OCI-M2 (cell line): Measurements from ENCODE around the gene PIK3CB.
A peak's percentile ranks its signal among the peaks of the same experiment; 100 is the strongest.

ENCODE experiments used
- DNase-seq: peaks from one replicate; lab custom pipeline; 2025; ENCODE audit not compliant: unreplicated experiment; lab: John Stamatoyannopoulos, UW

Gene PIK3CB

DNA sequence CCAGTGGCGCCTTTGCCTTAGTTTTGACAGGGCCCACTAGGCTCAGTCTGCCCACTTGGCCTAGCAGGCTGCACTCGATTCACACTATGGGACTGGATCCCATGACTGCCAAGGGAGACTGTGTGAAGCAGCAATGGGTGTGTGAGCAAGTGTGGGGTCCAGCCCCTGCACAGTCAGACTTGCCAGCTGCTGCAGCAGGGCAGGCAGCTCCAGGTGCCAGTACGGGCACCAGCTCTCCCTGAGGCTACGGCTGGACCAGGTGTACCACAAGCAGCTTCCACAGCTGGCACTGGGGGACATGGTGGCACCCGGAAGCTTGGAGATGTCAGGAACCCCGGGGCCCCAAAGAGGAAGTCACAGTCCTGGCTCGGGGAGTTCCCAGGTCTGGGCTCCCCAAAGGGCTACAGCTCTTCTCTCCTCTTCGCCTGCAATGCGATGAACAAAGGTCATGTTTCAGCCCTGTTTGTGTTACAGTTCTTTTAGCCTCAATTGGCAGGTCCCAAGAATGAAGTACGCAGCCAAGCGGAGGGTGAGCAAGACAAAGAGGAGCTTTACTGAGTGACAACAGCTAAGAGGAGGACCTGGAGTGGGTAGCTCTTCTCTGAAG, 67.1 kb downstream of the PIK3CB start:
- no peak for DNase-seq

DNA sequence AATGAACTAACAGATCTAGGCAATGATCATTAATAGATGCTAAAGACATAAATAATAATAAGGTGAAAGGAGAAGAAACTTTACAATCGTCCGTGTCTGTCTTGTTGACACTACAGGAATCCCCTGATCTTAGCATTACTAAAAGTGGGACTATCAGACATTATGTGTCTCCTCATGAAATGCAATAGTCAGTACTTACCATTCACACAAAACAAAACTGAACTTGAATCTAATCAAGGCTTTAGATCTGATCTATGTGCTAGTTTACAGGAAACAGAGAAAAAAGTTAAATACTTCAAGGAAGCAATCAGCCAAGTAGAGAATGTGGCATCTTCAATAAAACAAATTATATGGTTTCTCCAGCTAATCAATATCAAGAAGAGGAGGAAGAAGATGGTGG, 73.7 kb downstream of the PIK3CB start:
- no peak for DNase-seq

DNA sequence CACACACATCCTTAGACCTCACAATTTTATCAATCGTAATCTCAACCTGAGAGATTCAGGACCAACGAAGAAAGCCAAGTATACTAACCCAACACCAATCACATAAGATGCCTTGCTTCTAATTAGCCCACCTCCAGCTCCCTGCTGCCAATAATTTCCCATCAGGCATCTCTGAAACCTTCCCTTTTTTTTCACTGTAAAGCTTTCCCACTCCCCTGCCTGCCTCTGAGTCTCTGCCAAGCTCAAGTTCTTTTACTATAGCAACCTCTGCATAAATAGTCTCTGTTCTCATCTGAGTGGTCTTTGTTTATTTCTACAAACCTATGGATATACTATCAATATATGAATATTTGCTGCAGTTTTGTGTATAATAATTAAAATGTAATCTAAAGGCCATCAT, 86.5 kb downstream of the PIK3CB start:
- no peak for DNase-seq

DNA sequence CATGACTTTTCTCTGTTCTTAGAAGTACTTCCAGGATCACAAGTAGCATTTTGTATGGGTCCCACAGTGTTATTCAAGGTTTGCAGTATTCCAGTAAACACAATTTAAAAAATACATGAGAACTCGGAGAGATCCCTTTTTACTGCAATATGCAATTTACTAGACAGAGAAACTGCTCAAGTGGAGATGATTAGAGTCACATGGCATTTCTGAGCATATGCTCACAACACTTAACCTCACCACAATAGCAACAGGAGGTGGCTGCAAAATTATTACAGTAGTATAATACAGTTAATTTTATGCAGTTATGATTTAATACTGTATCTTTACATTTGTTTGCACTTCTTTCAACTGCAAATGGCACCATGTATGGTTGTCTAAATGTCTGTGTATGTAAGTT, 87.5 kb downstream of the PIK3CB start:
- no peak for DNase-seq

DNA sequence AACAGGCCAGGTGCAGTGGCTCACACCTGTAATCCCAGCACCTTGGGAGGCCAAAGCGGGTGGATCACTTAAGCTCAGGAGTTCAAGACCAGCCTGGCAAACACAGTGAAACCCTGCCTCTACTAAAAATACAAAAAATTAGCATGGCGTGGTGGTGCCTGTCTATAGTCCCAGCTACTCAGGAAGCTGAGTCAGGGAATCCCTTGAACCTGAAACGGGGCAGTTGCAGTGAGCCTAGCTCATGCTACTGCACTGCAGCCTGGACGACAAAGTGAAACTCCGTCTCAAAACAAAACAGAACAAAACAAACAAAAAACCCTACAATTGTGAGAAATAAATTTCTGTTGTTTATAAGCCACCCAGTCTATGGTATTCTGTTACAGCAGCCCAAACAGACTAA, 94.7 kb downstream of the PIK3CB start:
- no peak for DNase-seq

DNA sequence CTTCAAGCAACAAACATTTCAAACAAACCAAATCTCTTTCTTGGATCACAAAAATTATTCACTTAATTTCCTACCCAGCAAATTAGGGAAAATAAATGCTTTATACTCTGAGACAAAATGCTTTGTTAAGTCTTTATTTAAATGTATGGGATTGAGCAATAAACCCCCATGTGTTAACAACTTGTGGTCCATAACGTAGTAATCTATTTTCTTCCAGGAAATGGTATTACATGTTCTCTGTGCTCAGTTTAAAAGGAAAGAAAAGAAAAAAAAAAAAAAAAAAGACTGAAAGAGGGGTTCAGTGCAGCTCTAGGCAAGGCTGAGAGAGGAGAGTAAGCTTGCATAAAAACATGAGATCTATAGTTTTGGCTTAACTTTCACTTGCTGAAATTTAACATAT, 102.3 kb downstream of the PIK3CB start:
- DNase-seq: no peak

DNA sequence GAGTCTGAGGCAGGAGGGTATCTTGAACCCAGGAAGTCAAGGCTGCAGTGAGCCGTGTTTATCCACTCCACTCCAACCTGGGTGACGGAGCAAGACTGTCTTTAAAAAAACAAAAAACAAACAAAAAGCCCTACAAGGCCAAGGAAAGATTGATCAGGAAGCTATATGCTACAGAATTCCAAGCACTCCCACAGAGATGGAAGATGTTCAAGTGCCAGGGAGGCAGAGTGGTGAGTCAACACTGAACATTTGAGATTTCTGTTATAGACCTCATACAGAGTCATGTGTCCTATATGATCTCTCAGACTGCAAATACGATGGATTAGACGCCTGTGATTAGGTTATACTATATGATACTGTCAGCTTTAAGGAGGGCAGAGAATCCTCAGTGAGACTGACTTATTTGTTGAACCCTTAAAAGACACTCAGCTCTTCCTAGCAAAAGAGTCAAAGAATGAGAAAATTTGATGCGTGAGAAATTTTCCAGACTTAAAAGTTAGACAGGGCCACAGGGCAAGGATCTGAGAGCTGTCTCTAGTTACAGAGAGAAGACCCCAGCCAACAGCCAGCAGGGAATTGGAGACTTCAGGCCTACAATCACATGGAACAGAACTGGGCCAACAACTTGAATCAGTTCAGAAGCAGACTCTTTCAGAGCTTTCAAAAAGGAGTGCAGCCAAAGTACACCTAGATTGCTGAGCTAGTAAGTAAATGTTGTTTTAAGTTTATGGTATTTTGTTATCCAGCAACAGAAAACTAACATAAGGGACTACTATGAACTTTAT, 107.6 kb downstream of the PIK3CB start:
- DNase-seq: no peak

DNA sequence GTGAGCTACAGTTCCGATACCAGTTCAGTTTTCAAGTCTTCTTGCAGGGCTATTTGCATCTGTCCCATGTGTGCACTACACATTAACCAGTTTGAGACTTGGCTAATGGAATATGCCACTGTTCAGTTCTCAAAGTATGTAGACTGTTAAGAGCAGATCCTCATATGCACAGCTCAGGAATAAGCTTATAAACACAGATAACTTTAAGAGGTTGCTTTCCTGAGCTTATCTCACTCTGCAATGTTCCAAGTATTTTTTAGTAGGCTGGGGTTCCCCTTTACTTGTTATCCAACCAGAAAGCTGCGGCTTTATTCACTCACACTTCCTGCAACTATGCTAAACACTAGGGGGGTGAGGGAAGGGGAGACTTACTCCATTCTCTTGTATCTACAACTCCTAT, 108.7 kb downstream of the PIK3CB start:
- peak; percentile 66 for DNase-seq

DNA sequence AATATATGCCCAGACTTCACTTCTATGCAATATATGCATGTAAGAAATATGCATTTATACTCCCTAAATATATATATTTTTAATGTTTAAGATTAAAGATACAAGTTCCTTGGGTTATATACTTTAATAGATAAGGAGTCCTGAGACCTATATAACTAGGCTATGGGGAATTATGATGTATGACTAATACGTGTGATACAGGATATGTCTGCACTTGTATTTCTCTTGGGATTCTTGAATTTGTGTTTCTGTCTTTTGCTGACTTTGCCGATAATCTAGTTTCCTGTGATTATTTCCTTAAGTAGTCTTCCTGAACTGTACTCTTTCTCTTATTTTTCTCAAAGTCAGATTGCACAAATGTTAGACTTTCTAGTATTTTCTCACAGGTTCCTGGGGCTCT, 109.6 kb downstream of the PIK3CB start:
- DNase-seq: no peak

DNA sequence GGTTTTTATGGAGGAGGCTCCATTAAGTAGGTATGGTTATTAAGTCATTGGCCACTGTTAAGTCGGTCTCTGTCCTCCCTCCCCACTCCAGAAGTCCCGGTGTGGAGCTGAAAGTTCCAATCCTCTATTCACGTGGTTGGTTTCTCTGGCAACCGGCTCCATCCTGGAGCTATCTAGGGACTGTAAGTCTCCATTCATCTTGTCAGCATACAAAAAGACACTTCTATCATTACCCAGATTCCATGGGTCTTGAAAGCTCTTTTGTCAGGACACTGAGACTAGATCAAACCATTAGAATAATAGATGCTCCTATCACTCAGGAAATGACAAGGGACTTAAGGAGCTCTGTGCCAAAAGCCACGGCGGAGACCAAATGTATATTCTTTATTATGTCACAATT, 110.3 kb downstream of the PIK3CB start:
- no peak for DNase-seq

DNA sequence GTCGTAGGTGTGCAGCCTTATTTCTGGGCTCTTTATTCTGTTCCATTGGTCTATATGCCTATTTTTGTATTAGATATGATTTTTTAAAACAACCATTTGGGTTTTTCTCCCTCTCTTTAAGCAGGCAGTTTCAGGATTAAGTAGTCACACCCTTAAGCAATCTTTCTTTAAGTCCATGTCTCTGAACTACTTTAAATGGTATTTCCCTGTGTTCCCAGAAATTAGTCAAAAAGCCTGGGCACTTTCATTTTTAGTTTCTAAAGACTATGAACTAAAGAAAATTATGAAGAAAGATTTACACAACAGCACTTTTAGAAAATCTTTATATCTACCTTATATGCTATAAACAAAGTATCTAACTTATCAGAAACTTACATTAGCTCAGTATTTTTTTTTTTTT, 115.9 kb downstream of the PIK3CB start:
- no peak for DNase-seq

DNA sequence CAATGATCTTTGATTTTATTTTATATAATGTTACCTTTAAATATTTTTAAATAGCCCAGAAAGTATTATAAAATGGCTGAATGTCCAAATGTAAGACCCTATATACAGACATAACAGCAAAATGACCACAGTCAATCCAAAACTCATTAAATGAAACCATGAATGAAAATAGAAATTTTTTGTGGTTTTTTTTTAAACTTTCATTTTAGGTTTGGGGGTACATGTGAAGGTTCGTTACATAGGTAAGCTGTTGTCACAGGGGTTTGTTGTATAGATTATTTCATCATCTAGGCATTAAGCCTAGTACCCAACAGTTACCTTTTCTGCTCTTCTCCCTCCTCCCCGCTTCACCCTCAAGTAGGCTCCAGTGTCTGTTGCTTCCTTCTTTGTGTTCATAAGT, 117.4 kb downstream of the PIK3CB start:
- no peak for DNase-seq

DNA sequence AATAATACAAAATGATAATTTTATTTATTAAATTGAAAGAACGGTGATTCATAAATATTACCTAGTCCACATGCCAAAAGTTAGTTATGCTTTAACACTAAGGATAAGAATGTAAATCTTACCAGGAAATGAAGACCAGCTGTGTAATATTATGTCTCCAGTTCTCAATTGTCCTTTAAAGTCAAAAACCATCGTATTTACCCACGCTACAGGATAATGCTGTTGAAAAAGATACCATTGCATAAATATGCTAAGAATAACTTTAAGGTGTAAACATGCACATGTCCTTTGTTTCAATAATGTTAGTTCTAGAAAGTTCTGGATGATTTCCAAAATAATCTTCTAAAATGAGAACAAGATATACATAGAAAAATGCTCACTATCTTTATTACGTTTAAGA, 122.6 kb downstream of the PIK3CB start:
- no peak for DNase-seq

DNA sequence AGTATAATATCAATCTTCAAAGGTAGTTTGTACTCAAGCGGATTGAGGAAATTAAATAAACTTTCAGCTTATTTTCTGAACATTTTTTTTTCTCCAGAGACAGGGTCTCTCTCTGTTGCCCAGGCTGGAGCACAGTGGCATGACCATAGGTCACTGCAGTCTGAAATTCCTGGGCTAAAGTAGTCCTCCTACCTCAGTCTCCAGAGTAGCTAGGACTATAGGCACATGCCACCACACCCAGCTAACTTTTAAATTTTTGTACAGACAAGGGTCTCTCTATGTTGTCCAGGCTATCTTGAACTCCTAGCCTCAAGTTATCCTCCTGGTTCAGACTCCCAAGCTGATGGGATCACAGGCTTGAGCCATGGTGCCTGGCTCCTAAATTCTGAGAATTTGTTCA, 129.1 kb downstream of the PIK3CB start:
- no peak for DNase-seq

DNA sequence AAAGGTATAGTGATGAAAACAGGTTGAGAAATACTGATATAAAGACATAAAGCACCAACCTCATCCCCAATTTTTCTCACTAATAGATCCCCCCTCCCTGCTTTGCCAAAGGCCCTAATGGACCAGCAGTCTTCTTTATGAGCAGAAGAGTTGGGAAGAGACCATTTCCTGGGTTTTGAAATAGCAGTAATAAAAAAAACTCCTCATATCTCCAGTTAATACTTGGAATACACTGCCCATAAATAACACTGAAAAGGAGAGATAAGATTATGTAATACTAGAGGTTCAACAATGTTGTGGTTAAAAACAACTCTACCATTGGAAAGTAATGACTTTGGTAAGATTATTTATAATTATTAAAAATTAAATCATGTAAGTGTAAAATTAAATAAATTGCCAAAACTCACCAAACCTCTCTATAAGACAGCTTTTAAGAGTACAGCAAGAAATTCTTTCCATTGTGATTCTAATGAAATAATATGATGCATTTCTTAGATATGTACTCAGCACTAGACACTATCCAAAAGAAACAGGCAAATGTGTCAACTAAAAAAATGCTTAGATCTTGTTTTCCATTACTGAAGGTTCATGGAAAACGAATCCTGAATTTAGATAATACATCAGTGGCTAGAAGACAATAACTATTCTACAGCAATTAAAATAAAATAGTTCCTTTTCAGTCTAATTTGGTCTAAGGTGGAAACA, 137.9 kb downstream of the PIK3CB start:
- no peak for DNase-seq

DNA sequence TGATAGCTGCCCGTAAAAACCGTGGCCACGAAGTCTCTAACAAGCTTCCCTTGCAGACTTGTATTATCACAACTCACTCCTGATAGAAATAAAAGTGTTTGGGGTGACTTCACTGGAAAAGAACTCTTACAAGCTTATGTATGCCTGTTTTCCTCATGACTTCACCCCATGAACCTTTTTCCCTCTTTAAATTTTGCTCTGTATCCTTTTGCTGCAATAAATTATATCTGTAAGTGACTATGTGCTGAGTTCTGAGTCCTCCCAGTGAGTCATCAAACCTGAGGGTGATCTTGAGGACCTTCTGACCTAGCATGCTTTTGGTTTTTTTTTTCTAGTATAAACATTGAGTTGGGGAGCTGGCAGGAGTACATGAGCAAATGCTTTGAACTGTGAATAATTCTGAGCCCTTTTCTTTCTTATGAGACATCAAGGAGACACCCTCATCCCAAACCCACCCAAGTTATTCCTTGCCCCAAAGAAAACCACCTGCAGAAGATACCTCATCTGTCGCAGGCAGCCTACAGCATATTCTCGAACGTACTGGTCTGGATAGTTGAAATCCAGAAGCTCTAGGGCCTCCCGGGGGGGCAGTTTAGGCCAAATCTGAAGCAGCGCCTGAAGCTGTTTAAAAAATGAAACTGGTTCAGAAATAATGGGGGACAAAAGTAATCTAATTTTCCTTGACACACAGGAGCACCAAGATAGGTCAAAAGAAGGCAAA, 140.3 kb downstream of the PIK3CB start:
- no peak for DNase-seq

DNA sequence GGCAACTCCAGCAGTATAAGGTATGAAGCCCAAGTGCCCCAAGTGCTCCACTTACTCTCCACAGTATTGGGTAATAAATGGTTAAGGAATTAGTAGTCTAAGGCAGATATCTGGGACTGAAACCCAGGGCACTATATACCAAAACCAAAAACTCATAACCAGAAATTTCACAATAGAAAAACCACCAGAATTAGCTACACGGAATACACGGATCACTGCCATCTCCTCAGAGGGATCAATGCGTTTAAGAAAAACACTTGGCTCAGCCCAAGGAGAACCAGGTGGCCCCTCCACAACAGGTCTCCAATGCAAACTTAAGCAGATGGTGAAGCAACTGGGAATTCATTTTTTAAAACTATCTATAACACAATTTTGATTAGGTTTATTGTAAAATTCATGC, 142.6 kb downstream of the PIK3CB start:
- DNase-seq: no peak

DNA sequence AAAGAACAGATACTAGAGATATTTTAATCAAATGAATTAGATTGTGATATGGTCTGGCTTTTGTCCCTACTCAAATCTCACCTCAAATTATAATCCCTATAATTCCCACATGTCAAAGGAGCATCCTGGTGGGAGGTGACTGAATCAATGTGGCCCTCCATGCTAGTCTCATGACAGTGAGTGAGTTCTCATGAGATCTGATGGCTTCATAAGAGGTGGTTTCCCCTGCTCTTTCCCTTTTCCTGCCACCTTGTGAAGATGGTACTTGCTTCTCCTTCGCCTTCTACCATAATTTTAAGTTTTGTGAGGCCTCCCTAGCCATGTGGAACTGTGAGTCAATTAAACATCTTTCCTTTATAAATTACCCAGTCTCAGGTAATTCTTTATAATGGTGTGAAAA, 143.4 kb downstream of the PIK3CB start:
- DNase-seq: no peak

DNA sequence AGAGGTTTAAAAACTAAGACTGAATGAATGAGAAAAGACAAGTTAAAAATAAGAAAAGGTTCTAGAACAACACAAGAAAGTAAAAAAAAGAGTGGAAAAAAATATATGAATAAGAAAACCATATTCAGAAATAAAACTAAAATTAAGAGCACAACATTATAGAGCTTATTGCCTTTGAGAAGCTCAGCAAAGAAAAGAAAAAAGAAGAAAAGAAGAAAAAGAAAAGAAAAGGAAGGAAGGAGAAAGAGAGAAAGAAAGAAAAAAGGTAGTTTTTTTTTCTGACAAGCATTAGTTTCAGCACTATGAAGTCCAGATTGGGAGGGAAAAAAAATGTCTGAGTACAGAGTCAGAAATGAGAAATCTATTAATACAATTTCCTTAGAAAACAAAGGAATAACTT, 144.7 kb downstream of the PIK3CB start:
- DNase-seq: no peak

DNA sequence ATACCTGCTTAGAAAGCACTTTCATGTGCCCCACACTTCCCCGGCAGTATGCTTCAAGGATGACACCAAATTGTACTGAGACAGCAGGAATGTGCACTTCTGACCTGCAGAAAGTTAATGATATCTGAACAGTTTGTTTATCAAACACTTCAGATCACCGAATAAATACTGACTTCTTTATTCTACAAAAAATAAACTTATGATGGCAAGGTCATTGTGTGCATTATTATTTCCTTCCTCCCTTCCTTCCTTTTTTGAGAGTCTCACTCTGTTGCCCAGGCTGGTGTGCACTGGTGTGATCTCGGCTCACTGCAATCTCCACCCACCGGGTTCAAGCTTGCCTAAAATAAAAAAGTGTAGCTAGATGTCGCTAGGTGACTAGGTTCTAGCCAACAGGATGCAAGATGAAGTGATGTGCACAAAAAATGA, 145.8 kb downstream of the PIK3CB start:
- no peak for DNase-seq

DNA sequence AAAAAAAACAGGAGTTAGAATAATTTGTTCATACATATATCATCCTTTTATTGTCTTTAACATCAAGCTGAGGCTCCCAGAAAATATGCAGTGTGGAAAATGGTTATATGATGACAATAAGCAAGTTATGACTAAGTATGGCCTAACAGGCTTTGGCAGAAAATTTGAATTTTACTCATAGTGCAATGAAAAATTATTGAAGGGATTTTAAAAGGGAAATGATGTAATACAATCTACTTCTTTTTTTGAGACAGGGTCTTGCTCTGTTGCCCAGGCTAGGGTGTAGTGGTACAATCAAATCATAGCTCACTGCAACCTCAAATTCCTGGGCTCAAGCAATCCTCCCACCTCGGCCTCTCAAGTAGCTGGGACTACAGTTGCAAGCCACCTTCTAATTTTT, 147.5 kb downstream of the PIK3CB start:
- no peak for DNase-seq

DNA sequence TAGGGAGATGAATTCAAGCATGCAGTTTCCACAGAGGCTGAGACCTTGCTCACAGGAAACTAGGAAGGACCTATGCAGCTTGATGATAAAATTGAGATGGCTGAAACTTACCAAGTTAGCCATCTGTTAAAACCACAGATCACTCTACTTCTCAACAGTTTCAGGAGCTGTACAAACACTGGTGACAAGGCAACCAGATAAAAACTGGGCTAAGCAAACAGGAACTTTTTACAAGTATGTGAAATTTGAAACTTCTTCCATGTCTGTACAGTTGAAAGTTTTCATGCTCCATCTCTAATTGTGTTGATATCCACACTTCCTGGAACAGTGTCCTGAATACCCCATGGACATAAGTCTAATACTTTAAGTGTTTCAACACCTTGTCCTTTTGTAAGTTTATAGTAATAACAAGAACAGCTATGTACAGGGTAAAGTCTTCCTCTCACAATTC, 147.9 kb downstream of the PIK3CB start:
- peak; percentile 54 for DNase-seq
